Loucy (cell line): Measurements from ENCODE around the gene MYCBP.

Experiments used
- H2AFZ ChIP-seq: fragments of 200-600 bp; sonication (generic); 2 replicates; pipeline ENCODE4 v1.6.0; 2016; ENCODE audit warnings: antibody characterized with exemption, mild to moderate bottlenecking, low read length, moderate library complexity
- H3F3A ChIP-seq: fragments of 200-600 bp; 2 replicates; pipeline ENCODE4 v1.6.0; 2016; ENCODE audit warnings: antibody characterized with exemption, low read depth, mild to moderate bottlenecking
- H3K27me3 ChIP-seq: fragments of 200-600 bp; sonication (generic); 2 replicates; pipeline ENCODE4 v1.6.1; 2014; ENCODE audit warnings: low read length, mild to moderate bottlenecking; ENCODE audit not compliant: insufficient read depth, poor library complexity, severe bottlenecking
- H3K36me3 ChIP-seq: fragments of 200-600 bp; sonication (generic); 2 replicates; pipeline ENCODE4 v1.6.1; 2016; ENCODE audit warnings: low read length; ENCODE audit not compliant: insufficient read depth
- H3K4me1 ChIP-seq: fragments of 200-600 bp; sonication (generic); 2 replicates; pipeline ENCODE4 v1.5.1; 2014; ENCODE audit warnings: low read length, mild to moderate bottlenecking; ENCODE audit not compliant: insufficient read depth, poor library complexity, severe bottlenecking
- H3K4me2 ChIP-seq: fragments of 200-600 bp; sonication (generic); 2 replicates; pipeline ENCODE4 v1.6.0; 2014; ENCODE audit warnings: antibody characterized with exemption, low read length, low read depth, mild to moderate bottlenecking; ENCODE audit not compliant: poor library complexity, severe bottlenecking
- H3K4me3 ChIP-seq: fragments of 200-600 bp; sonication (generic); 2 replicates; pipeline ENCODE4 v1.5.1; 2014; ENCODE audit warnings: low read length, mild to moderate bottlenecking, mixed read lengths; ENCODE audit not compliant: poor library complexity, severe bottlenecking
- H3K79me2 ChIP-seq: fragments of 200-600 bp; sonication (generic); 2 replicates; pipeline ENCODE4 v1.6.1; 2014; ENCODE audit warnings: low read length; ENCODE audit not compliant: insufficient read depth
- H3K9ac ChIP-seq: fragments of 200-600 bp; sonication (generic); 2 replicates; pipeline ENCODE4 v1.6.0; 2014; ENCODE audit warnings: mild to moderate bottlenecking, low read depth, low read length, moderate library complexity; ENCODE audit not compliant: poor library complexity, severe bottlenecking
- H3K9me2 ChIP-seq: fragments of 200-600 bp; sonication (generic); replicated peaks from 2 replicates; pipeline ENCODE4 v1.6.1; 2016; ENCODE audit warnings: low read depth, low read length, mixed read lengths
- H3K9me3 ChIP-seq: fragments of 200-600 bp; sonication (generic); 2 replicates; pipeline ENCODE4 v1.6.1; 2014; ENCODE audit warnings: mild to moderate bottlenecking, antibody characterized with exemption, low read length, low read depth; ENCODE audit not compliant: insufficient read depth
- H4K20me1 ChIP-seq: fragments of 200-600 bp; sonication (generic); 2 replicates; pipeline ENCODE4 v1.6.0; 2014; ENCODE audit warnings: antibody characterized with exemption, low read length, mild to moderate bottlenecking; ENCODE audit not compliant: insufficient read depth, poor library complexity, severe bottlenecking
- EZH2phosphoT487 ChIP-seq: fragments of 200-600 bp; IDR thresholded peaks from 2 replicates; pipeline ENCODE4 v1.6.1; 2018; ENCODE audit warnings: antibody characterized with exemption, mild to moderate bottlenecking, moderate library complexity, borderline replicate concordance
- TF ChIP-seq, protein P1 (sequence below): fragments of 200-600 bp; sonication (generic); conservative IDR thresholded peaks from 2 replicates; pipeline ENCODE4 v1.5.1; 2014; ENCODE audit warnings: mild to moderate bottlenecking, antibody characterized with exemption, low read length

Gene MYCBP

DNA sequence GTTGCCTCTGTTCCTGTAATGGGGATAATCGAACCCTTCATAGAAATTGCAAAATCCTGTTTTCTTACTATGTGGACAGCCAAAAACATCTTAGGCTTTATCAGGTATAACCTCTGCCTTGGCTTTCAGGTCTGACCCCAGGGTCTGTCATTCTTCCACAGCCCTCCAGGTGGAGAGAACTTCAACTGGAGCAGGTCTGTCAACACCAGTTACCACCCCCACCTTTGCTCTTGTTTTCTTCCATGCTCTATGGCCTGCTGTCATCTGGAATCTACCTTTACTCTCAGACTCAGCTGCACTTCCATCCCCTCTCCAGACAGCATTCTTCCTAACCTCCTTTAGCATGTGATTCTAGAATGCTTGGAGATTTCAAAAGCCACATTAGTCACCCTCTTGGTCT lies 18.6 kb upstream of the MYCBP start:
- H3K4me1 ChIP-seq: no peaks in the 10 kb centered on the region
- H3K9me2 ChIP-seq: no peaks in the 10 kb centered on the region
- no peak overlapping the region for H3K4me3 ChIP-seq
- no peaks in the 10 kb centered on the region for H3K79me2 ChIP-seq
- no peak overlapping the region for H3K9ac ChIP-seq
- H3K9me3 ChIP-seq: no peaks in the 10 kb centered on the region
- H4K20me1 ChIP-seq: no peaks in the 10 kb centered on the region
- no peak overlapping the region for H2AFZ ChIP-seq
- H3F3A ChIP-seq: no peaks in the 10 kb centered on the region
- H3K4me2 ChIP-seq: no peak overlapping the region
- TF ChIP-seq, protein P1, sequence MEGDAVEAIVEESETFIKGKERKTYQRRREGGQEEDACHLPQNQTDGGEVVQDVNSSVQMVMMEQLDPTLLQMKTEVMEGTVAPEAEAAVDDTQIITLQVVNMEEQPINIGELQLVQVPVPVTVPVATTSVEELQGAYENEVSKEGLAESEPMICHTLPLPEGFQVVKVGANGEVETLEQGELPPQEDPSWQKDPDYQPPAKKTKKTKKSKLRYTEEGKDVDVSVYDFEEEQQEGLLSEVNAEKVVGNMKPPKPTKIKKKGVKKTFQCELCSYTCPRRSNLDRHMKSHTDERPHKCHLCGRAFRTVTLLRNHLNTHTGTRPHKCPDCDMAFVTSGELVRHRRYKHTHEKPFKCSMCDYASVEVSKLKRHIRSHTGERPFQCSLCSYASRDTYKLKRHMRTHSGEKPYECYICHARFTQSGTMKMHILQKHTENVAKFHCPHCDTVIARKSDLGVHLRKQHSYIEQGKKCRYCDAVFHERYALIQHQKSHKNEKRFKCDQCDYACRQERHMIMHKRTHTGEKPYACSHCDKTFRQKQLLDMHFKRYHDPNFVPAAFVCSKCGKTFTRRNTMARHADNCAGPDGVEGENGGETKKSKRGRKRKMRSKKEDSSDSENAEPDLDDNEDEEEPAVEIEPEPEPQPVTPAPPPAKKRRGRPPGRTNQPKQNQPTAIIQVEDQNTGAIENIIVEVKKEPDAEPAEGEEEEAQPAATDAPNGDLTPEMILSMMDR: peak; percentile 28; the same call in 1 of the 2 replicates
- TF ChIP-seq EZH2phosphoT487: no peak
- no peaks in the 10 kb centered on the region for H3K27me3 ChIP-seq
- H3K36me3 ChIP-seq: no peaks in the 10 kb centered on the region

DNA sequence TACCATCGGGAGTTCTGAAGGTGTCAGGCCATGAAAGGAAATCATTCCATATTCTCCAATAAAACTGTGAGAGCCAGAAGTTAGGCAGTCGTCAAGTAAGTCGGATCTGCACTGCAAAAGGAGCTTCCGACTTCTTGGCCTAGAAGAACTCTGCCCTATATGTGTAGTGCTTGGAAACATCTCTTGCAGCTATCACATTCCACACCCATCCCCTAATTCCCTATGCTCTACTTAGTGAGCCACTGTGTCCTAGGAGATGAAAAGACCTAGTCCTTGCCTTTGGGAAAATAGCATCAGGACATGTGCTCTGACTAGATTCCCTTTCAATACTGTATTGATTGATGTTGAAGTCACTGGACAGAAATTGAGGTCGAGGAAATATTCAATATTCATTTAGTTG lies 16.4 kb upstream of the MYCBP start:
- Histone ChIP-seq H3K4me1 (no peaks in the 10 kb centered on the region), H3F3A (no peaks in the 10 kb centered on the region), H2AFZ (no peak overlapping the region), H3K79me2 (no peaks in the 10 kb centered on the region), H3K9ac (no peak overlapping the region), H3K36me3 (no peaks in the 10 kb centered on the region), H3K4me3 (no peak overlapping the region), H4K20me1 (no peaks in the 10 kb centered on the region), H3K27me3 (no peaks in the 10 kb centered on the region), H3K9me2 (no peaks in the 10 kb centered on the region), H3K4me2 (no peak overlapping the region), H3K9me3 (no peaks in the 10 kb centered on the region)
- TF ChIP-seq EZH2phosphoT487: no peak
- TF ChIP-seq, protein P1: no peak

DNA sequence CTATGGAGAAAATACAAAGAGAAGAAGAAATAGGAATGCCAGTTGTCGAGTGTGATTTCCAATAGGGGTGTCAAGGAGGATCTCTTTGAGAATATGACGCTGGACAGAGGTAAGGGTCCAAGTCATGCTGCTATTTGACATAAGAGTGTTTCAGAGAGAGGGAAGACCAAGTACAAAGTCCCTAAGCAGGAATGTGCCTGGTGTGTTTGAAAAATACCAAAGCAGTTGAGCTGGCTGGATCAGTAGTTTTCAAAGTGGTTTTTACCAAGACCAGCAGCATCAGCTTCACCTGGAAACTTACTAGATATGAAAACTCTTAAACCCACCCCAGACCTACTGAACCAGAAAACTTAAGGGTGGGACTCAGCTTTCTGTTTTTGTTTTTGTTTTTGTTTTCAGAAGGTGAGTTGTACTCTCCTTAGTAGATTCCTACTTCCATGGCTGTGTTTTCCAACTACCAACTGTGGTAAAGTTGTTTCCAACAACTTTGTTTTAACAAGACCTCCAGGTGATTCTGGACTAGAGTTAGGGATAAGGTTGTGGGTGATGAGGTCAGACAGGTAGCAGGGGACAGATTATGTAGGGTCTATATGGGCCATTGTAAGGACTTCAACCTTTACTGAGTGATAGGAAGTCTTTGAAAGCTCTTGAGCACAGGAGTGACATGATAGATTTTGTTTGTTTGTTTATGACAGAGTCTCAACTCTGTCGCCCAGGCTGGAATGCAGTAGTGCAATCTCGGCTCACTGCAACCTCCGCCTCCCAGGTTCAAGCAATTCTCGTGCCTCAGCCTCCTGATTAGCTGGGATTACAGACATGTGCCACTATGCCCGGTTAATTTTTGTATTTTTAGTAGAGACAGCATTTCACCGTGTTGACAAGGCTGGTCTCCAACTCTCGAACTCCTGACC lies 15.5 kb upstream of the MYCBP start:
- no peak for TF ChIP-seq EZH2phosphoT487
- TF ChIP-seq, protein P1: no peak
- no peaks in the 10 kb centered on the region for H3K27me3 ChIP-seq
- no peaks in the 10 kb centered on the region for H4K20me1 ChIP-seq
- no peaks in the 10 kb centered on the region for H3K36me3 ChIP-seq
- H3K4me3 ChIP-seq: no peak overlapping the region
- H3K9ac ChIP-seq: no peak overlapping the region
- no peaks in the 10 kb centered on the region for H3F3A ChIP-seq
- no peak overlapping the region for H2AFZ ChIP-seq
- no peaks in the 10 kb centered on the region for H3K79me2 ChIP-seq
- no peaks in the 10 kb centered on the region for H3K9me3 ChIP-seq
- H3K4me1 ChIP-seq: no peaks in the 10 kb centered on the region
- H3K9me2 ChIP-seq: no peaks in the 10 kb centered on the region
- H3K4me2 ChIP-seq: no peak overlapping the region
